NB4 (cell line): ENCODE data around the gene PPP2R2D.
A peak's percentile ranks its signal among the peaks of the same experiment; 100 is the strongest.

Experiments
- DNase-seq: peaks from one replicate; pipeline ENCODE4 v3.0.0; 2010; ENCODE audit warnings: low read depth
- H3K4me3 ChIP-seq: one replicate; pipeline ENCODE4 v1.5.1; 2011; ENCODE audit warnings: mild to moderate bottlenecking, low read depth, low read length, moderate library complexity
- CTCF ChIP-seq: IDR thresholded peaks from one replicate; pipeline ENCODE4 v1.5.1; 2012; ENCODE audit warnings: low read depth, low read length
- MAX ChIP-seq: IDR thresholded peaks from 2 replicates; pipeline ENCODE4 v1.6.1; 2011; ENCODE audit warnings: low read depth, low read length
- MYC ChIP-seq: IDR thresholded peaks from 2 replicates; pipeline ENCODE4 v1.6.1; 2011; ENCODE audit warnings: low read depth, low read length
- POLR2A ChIP-seq: IDR thresholded peaks from 2 replicates; pipeline ENCODE4 v1.6.1; 2011; ENCODE audit warnings: mild to moderate bottlenecking; ENCODE audit not compliant: insufficient read length; ENCODE audit errors: extremely low read depth

Gene PPP2R2D

GRCh38 chr10:131900350-131901152, at the start of gene PPP2R2D:
PPP2R2D (plus strand) TSS chr10:131901008; CDS start chr10:131901149, 141 bp downstream.
- peak; percentile 96 for DNase-seq
- H3K4me3 ChIP-seq: peak within 1 kb of the TSS; percentile 93

GRCh38 chr10:131851346-131851745, 49.5 kb upstream of the PPP2R2D start:
- H3K4me3 ChIP-seq: no peak overlapping the region
- no peak for DNase-seq
- TF ChIP-seq CTCF: no peak
- no peak for TF ChIP-seq POLR2A
- no peak for TF ChIP-seq MYC
- TF ChIP-seq MAX: no peak

More at GRCh38 chr10:131900350-131901152, at the start of gene PPP2R2D:
- TF ChIP-seq MAX (peak; percentile 56; the same call in 1 of the 2 replicates), POLR2A (peak; percentile 82), CTCF (no peak), MYC (peak; percentile 41; the same call in 1 of the 2 replicates)

GRCh38 chr10:131852176-131852822, 48.5 kb upstream of the PPP2R2D start:
- no peak for DNase-seq
- no peak overlapping the region for H3K4me3 ChIP-seq
- TF ChIP-seq POLR2A (no peak), CTCF (no peak), MAX (no peak), MYC (no peak)

GRCh38 chr10:131852823-131853609, 47.8 kb upstream of the PPP2R2D start:
- no peak overlapping the region for H3K4me3 ChIP-seq
- no peak for TF ChIP-seq CTCF
- no peak for TF ChIP-seq MYC
- no peak for TF ChIP-seq POLR2A
- no peak for TF ChIP-seq MAX
- no peak for DNase-seq

GRCh38 chr10:131853610-131853964, 47.2 kb upstream of the PPP2R2D start:
- no peak overlapping the region for H3K4me3 ChIP-seq
- no peak for TF ChIP-seq POLR2A
- no peak for TF ChIP-seq MYC
- DNase-seq: no peak
